ENCODE results near the gene PYCR2. TPM values are rescaled to one million over a fixed set of nuclear protein-coding genes. Genes with fewer than 3 reads are reported as not detected.
A peak's percentile ranks its signal among the peaks of the same experiment; 100 is the strongest.

The PYCR2 gene
- total and polyA plus RNA-seq, 10 of the 15 experiments (the other 5 are each of a cell fraction or from before 2014, with no cell fraction given) = 1.7 to 81.8 (median 54.9) TPM

- 0 out of 2 replicates have a peak, but pooled peaks have one; percentile 21 for TF ChIP-seq EED (IDR thresholded peaks at IDR 0.05; ENCODE audit: low read depth)
- no peak for TF ChIP-seq ATF2 (IDR thresholded peaks at IDR 0.05; ENCODE audit: low read length)
- TF ChIP-seq HSF1 (IDR thresholded peaks at IDR 0.05; ENCODE audit: low read depth, low read length) = no peak
- TF ChIP-seq CBX3 (IDR thresholded peaks at IDR 0.05; ENCODE audit: borderline replicate concordance, low read depth) = no peak
- TF ChIP-seq NBN (IDR thresholded peaks at IDR 0.05) = no peak
- TF ChIP-seq MEF2B (IDR thresholded peaks at IDR 0.05; ENCODE audit: partially characterized antibody, poor library complexity, severe bottlenecking) = no peak
- peak; percentile 37; the same call in 1 of the 2 replicates for TF ChIP-seq SPI1 (IDR thresholded peaks at IDR 0.05; ENCODE audit: borderline replicate concordance, insufficient read depth, low read depth, low read length)
- no peak for TF ChIP-seq ATF7 (IDR thresholded peaks at IDR 0.05; ENCODE audit: low read depth)
- peak; percentile 28 to 39; a peak in 1 of 4 replicates for TF ChIP-seq IKZF2 (IDR thresholded peaks at IDR 0.05)
- TF ChIP-seq SREBF1 (IDR thresholded peaks at IDR 0.05; ENCODE audit: low read length) = no peak
- TF ChIP-seq SUZ12 (IDR thresholded peaks at IDR 0.05; ENCODE audit: unreplicated experiment) = no peak
- TF ChIP-seq CREB1 (IDR thresholded peaks at IDR 0.05; ENCODE audit: low read depth) = no peak
- TF ChIP-seq GATAD2B (conservative IDR thresholded peaks at IDR 0.05; ENCODE audit: low read depth) = no peak
- no peak for TF ChIP-seq CREM (IDR thresholded peaks at IDR 0.05; ENCODE audit: low read depth)
- no peak for TF ChIP-seq ASH2L (IDR thresholded peaks at IDR 0.05; ENCODE audit: borderline replicate concordance, low read depth)
- TF ChIP-seq STAT3 (IDR thresholded peaks at IDR 0.05; ENCODE audit: low read depth, low read length) = no peak
- no peak for TF ChIP-seq HDAC2 (IDR thresholded peaks at IDR 0.05)
- no peak for TF ChIP-seq FOS (IDR thresholded peaks at IDR 0.05; ENCODE audit: borderline replicate concordance, extremely low read depth, insufficient read length)
- peak; percentile 25; the same call in 1 of the 2 replicates for TF ChIP-seq RUNX3 (IDR thresholded peaks at IDR 0.05; ENCODE audit: low read length)
- TF ChIP-seq NR2F1 (conservative IDR thresholded peaks at IDR 0.05) = peak; percentile 73
- no peak for TF ChIP-seq USF1 (IDR thresholded peaks at IDR 0.05; ENCODE audit: borderline replicate concordance, extremely low read length, insufficient read depth, low read depth, low read length)
- TF ChIP-seq HCFC1 (IDR thresholded peaks at IDR 0.05; ENCODE audit: low read length) = no peak
- TF ChIP-seq ZNF207 (IDR thresholded peaks at IDR 0.05; ENCODE audit: borderline replicate concordance) = no peak
- TF ChIP-seq EGR1 (IDR thresholded peaks at IDR 0.05; ENCODE audit: borderline replicate concordance in 1 of 2, low read depth in 2 of 2, low read length in 2 of 2) = no peak
- TF ChIP-seq NFYB (IDR thresholded peaks at IDR 0.05; ENCODE audit: insufficient read depth, low read depth, low read length) = no peak
- TF ChIP-seq HDAC6 (IDR thresholded peaks at IDR 0.05; ENCODE audit: unreplicated experiment) = no peak
- TF ChIP-seq BRCA1 (IDR thresholded peaks at IDR 0.05; ENCODE audit: low read depth, low read length) = no peak
- no peak for TF ChIP-seq CEBPB (IDR thresholded peaks at IDR 0.05; ENCODE audit: borderline replicate concordance in 1 of 2, low read depth in 2 of 2, low read length in 2 of 2)
- no peak for TF ChIP-seq MTA2 (IDR thresholded peaks at IDR 0.05; ENCODE audit: low read depth)
- TF ChIP-seq TCF3 (IDR thresholded peaks at IDR 0.05; ENCODE audit: borderline replicate concordance, insufficient read depth, low read depth, low read length) = peak; percentile 74; the same call in 1 of the 2 replicates
Measured at GRCh38 chr1:225942574-225942973, 18.5 kb upstream of the PYCR2 start (continued).
